ENCODE data around the gene MKI67.

The MKI67 gene

DNA sequence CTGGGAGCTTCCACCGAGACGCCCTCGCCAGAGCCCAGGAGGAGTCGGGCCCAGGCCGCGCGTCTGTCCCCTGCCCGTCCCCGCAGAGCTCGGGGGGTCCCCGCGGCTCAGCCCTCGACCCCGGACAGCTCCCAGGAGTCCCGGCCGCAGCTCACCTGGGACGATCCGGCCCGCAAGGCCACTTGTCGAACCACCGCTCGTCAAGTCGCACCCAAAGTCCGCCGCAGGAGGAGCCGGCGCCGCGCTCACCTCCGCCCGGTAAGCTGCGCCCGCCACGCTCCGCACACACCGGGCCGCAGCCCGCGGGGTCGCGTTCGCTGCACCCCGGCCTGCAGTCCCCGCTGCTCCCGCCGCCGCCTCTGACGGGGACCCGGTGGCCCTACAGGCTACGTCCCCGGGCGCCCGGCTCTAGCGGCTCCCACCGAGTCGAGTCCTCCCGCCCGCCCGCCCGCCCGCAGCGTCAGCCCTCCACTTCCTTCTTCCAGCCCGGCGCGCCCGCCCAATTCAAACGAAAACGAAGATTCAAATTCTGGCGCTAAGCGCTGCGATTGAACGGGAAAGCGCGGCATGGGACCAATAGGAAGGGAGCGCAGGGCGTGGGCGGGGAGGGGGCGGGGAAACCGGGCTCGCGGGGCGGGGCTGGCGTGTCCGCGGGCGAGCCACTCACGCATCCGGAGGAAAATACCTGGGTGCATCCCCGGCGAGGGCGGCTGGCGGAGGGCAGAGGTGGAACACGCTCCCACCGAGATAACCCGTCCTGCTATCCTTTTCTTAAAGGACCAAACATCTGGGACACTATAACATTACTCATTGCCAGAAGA is at the start of gene MKI67:
Gene MKI67 (minus strand): TSS at position 480 of the 821 bp plus-strand sequence. CDS start 756 bp downstream, outside the sequence.
- DNase-seq = peak; percentile 97
- peaks cover 12% of the 10 kb centered on the region for H3K4me1 ChIP-seq (ENCODE audit: low read length)
- peak within 1 kb of the TSS; percentile 74 for H3K4me3 ChIP-seq (ENCODE audit: low read length)
- H3K27ac ChIP-seq (ENCODE audit: low read length) = peak within 1 kb of the TSS; percentile 80; the same call in 1 of the 2 replicates
- peak within 1 kb of the TSS; percentile 83 for H3K4me2 ChIP-seq (ENCODE audit: low read depth, low read length)
- peak within 1 kb of the TSS; percentile 96 for H2AFZ ChIP-seq (ENCODE audit: low read length)
- peaks cover 11% of the 10 kb centered on the region; the same call in 1 of the 2 replicates for H3K36me3 ChIP-seq (replicated peaks; ENCODE audit: insufficient read depth, low read length)
- peaks cover 52% of the 10 kb centered on the region for H3K79me2 ChIP-seq (ENCODE audit: low read length)
- H3K9ac ChIP-seq (ENCODE audit: low read length) = peak within 1 kb of the TSS; percentile 97
- no peaks in the 10 kb centered on the region for H3K9me2 ChIP-seq (replicated peaks; ENCODE audit: insufficient read depth, low read length)
- peaks cover 13% of the 10 kb centered on the region; the same call in 1 of the 2 replicates for H3F3A ChIP-seq (ENCODE audit: insufficient read depth, low read length)
- peaks cover 7% of the 10 kb centered on the region; the same call in 1 of the 2 replicates for H4K20me1 ChIP-seq (ENCODE audit: insufficient read depth, low read length)
- no peaks in the 10 kb centered on the region for H3K9me3 ChIP-seq (replicated peaks; ENCODE audit: insufficient read depth, low read length)
- H3K27me3 ChIP-seq (replicated peaks; ENCODE audit: insufficient read depth, low read length) = no peaks in the 10 kb centered on the region
- TF ChIP-seq, protein P1, sequence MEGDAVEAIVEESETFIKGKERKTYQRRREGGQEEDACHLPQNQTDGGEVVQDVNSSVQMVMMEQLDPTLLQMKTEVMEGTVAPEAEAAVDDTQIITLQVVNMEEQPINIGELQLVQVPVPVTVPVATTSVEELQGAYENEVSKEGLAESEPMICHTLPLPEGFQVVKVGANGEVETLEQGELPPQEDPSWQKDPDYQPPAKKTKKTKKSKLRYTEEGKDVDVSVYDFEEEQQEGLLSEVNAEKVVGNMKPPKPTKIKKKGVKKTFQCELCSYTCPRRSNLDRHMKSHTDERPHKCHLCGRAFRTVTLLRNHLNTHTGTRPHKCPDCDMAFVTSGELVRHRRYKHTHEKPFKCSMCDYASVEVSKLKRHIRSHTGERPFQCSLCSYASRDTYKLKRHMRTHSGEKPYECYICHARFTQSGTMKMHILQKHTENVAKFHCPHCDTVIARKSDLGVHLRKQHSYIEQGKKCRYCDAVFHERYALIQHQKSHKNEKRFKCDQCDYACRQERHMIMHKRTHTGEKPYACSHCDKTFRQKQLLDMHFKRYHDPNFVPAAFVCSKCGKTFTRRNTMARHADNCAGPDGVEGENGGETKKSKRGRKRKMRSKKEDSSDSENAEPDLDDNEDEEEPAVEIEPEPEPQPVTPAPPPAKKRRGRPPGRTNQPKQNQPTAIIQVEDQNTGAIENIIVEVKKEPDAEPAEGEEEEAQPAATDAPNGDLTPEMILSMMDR (IDR thresholded peaks at IDR 0.05; ENCODE audit: low read length) = no peak
- TF ChIP-seq EZH2phosphoT487 (IDR thresholded peaks at IDR 0.05; ENCODE audit: low read length) (no peak), EZH2 (optimal IDR thresholded peaks at IDR 0.05; ENCODE audit: low read depth, low read length) (no peak)

DNA sequence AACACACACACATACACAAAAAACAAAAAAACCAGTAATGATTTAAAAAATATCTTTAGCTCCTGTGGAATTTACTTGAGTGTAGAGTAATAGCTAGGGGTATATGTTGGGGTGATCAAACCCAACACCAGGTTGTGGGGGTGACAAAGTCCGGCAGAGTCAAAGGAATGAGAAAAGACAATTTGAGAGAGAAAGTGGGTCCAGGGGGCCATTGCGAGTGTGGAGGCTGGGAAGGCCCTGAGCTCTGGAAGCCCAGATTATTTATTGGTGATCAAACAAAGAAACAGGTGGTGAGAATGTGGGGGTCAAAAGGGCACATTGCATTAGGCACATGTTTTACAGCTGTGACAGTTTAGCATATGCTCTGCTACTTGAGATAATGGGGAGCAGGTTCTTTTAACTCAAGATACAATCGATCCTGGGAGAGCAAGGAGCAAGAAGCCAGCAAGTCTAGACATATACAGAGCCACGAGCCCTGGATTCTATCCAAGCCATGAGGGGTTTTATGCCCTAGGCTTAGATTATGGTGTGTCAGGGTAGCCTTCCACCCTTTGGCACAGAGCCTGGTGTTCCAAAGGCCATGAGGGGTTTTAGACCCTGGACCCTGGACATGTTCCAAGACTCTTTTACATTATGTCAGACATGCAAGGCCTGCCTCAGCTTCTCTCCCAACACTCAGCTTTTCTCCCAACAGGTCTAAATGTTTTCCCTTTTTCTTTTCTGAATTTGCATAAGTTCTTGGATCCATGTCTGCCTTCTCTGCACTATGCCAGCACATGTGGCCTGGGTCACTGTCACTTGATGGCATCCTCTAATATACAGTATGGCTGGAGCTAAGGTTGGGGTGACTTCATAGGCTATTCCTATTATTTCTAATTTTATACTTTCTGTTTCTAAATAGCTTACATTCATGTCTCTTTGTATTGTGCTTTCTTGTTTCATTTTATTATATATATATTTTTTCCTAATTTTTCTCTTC is 48.6 kb upstream of the MKI67 start:
- H3K27ac ChIP-seq (ENCODE audit: low read length) = no peak overlapping the region
- H2AFZ ChIP-seq (ENCODE audit: low read length) = no peak overlapping the region
- H3K9me2 ChIP-seq (replicated peaks; ENCODE audit: insufficient read depth, low read length) = no peaks in the 10 kb centered on the region
- no peak overlapping the region for H3K4me3 ChIP-seq (ENCODE audit: low read length)
- H3K9me3 ChIP-seq (replicated peaks; ENCODE audit: insufficient read depth, low read length) = no peaks in the 10 kb centered on the region
- no peak overlapping the region for H3K4me2 ChIP-seq (ENCODE audit: low read depth, low read length)
- no peaks in the 10 kb centered on the region for H3F3A ChIP-seq (ENCODE audit: insufficient read depth, low read length)
- H3K36me3 ChIP-seq (replicated peaks; ENCODE audit: insufficient read depth, low read length) = no peaks in the 10 kb centered on the region
- no peaks in the 10 kb centered on the region for H4K20me1 ChIP-seq (ENCODE audit: insufficient read depth, low read length)
- no peaks in the 10 kb centered on the region for H3K79me2 ChIP-seq (ENCODE audit: low read length)
- H3K9ac ChIP-seq (ENCODE audit: low read length) = no peak overlapping the region
- no peaks in the 10 kb centered on the region for H3K4me1 ChIP-seq (ENCODE audit: low read length)
- TF ChIP-seq EZH2 (optimal IDR thresholded peaks at IDR 0.05; ENCODE audit: low read depth, low read length) (no peak), EZH2phosphoT487 (IDR thresholded peaks at IDR 0.05; ENCODE audit: low read length) (no peak)
- TF ChIP-seq, protein P1 (IDR thresholded peaks at IDR 0.05; ENCODE audit: low read length) = no peak
- no peak for DNase-seq
- H3K27me3 ChIP-seq (replicated peaks; ENCODE audit: insufficient read depth, low read length) = no peaks in the 10 kb centered on the region

- no peak for DNase-seq
- Histone ChIP-seq H3K27me3 (replicated peaks; ENCODE audit: insufficient read depth, low read length) (no peaks in the 10 kb centered on the region), H3K4me3 (ENCODE audit: low read length) (no peak overlapping the region), H4K20me1 (ENCODE audit: insufficient read depth, low read length) (no peaks in the 10 kb centered on the region), H3F3A (ENCODE audit: insufficient read depth, low read length) (no peaks in the 10 kb centered on the region), H3K9me3 (replicated peaks; ENCODE audit: insufficient read depth, low read length) (no peaks in the 10 kb centered on the region), H3K36me3 (replicated peaks; ENCODE audit: insufficient read depth, low read length) (no peaks in the 10 kb centered on the region), H3K79me2 (ENCODE audit: low read length) (no peaks in the 10 kb centered on the region), H3K4me1 (ENCODE audit: low read length) (no peaks in the 10 kb centered on the region), H3K4me2 (ENCODE audit: low read depth, low read length) (no peak overlapping the region), H2AFZ (ENCODE audit: low read length) (no peak overlapping the region), H3K9me2 (replicated peaks; ENCODE audit: insufficient read depth, low read length) (no peaks in the 10 kb centered on the region), H3K27ac (ENCODE audit: low read length) (no peak overlapping the region), H3K9ac (ENCODE audit: low read length) (no peak overlapping the region)
- TF ChIP-seq EZH2phosphoT487 (IDR thresholded peaks at IDR 0.05; ENCODE audit: low read length) = no peak
- TF ChIP-seq, protein P1 (IDR thresholded peaks at IDR 0.05; ENCODE audit: low read length) = no peak
- no peak for TF ChIP-seq EZH2 (optimal IDR thresholded peaks at IDR 0.05; ENCODE audit: low read depth, low read length)
Measured at GRCh38 chr10:128173386-128173785, 47.2 kb upstream of the MKI67 start.
